Neural progenitor cell (in vitro differentiated cells): ENCODE data around the gene ALDH8A1.

Source experiments
- EZH2phosphoT487 ChIP-seq: fragments of 200-600 bp; sonication (generic); IDR thresholded peaks from 2 replicates; pipeline ENCODE4 v1.6.1; 2017; ENCODE audit warnings: antibody characterized with exemption
- TF ChIP-seq, protein P1 (sequence below): fragments of 200-600 bp; sonication (generic); IDR thresholded peaks from 2 replicates; pipeline ENCODE4 v1.5.1; 2017; ENCODE audit warnings: antibody characterized with exemption, mild to moderate bottlenecking

DNA sequence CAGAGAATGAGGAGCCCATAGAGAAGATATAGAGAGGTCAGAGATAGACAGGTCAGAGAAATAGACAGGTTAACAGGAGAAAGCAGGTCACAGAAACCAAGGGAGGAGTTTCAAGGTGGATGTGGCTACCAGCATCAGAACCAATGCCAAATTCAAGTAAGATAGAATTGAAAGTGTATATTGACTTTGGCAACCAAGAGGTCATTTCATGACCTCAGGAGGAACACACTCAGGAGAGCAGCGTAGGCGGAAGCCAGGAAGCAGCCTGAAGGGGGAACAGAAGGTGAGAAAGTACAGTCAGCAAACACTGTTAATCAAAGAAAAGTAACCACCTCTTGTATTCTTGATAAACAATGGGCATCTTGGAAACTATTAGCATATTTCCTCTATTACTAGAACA lies 33.9 kb upstream of the ALDH8A1 start:
- TF ChIP-seq, protein P1, sequence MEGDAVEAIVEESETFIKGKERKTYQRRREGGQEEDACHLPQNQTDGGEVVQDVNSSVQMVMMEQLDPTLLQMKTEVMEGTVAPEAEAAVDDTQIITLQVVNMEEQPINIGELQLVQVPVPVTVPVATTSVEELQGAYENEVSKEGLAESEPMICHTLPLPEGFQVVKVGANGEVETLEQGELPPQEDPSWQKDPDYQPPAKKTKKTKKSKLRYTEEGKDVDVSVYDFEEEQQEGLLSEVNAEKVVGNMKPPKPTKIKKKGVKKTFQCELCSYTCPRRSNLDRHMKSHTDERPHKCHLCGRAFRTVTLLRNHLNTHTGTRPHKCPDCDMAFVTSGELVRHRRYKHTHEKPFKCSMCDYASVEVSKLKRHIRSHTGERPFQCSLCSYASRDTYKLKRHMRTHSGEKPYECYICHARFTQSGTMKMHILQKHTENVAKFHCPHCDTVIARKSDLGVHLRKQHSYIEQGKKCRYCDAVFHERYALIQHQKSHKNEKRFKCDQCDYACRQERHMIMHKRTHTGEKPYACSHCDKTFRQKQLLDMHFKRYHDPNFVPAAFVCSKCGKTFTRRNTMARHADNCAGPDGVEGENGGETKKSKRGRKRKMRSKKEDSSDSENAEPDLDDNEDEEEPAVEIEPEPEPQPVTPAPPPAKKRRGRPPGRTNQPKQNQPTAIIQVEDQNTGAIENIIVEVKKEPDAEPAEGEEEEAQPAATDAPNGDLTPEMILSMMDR, result no peak
- TF ChIP-seq EZH2phosphoT487, result no peak
